Activated naive CD4-positive, alpha-beta T cell treated with anti-CD3 and anti-CD28 coated beads, Interleukin-2, amount 10 ng/mL, durations not matched to agents 7 days and 5 days (primary cell): ENCODE measurements around the gene OR4D2.

Source experiments
- CTCF ChIA-PET: fragments of 350-600 bp; sonication (Branson Sonifier 250); formaldehyde crosslinking; loops from one replicate; lab custom pipeline; 2021; ENCODE audit warnings: antibody characterized with exemption; lab: Charles Lee
- DNase-seq: peaks from one replicate; pipeline ENCODE4 v3.0.0-alpha.2; 2020
- H3K27ac Mint-ChIP-seq: one replicate; pipeline ENCODE4 v1.8.0; 2021; ENCODE audit warnings: mild to moderate bottlenecking, moderate library complexity, mixed read lengths
- H3K27me3 Mint-ChIP-seq: one replicate; pipeline ENCODE4 v1.8.0; 2021; ENCODE audit warnings: mild to moderate bottlenecking, mixed read lengths
- H3K36me3 Mint-ChIP-seq: one replicate; pipeline ENCODE4 v1.8.0; 2021; ENCODE audit warnings: mixed read lengths
- H3K4me1 Mint-ChIP-seq: one replicate; pipeline ENCODE4 v1.8.0; 2021; ENCODE audit warnings: mixed read lengths
- H3K4me3 Mint-ChIP-seq: one replicate; pipeline ENCODE4 v1.8.0; 2021; ENCODE audit warnings: mild to moderate bottlenecking, moderate library complexity, mixed read lengths
- H3K9me3 Mint-ChIP-seq: one replicate; pipeline ENCODE4 v1.8.0; 2021; ENCODE audit warnings: mixed read lengths

The OR4D2 gene

GRCh38 chr17:58184986-58185761 is 18.4 kb downstream of the OR4D2 start:
- Mint-ChIP-seq H3K4me1 (peaks cover 4% of the 10 kb centered on the region), H3K9me3 (no peaks in the 10 kb centered on the region), H3K36me3 (no peaks in the 10 kb centered on the region), H3K27me3 (peaks cover 29% of the 10 kb centered on the region), H3K4me3 (no peak overlapping the region), H3K27ac (no peak overlapping the region)
- no peak for DNase-seq
- CTCF ChIA-PET, result interaction anchor here (1.0 to 2.1 kb wide), 2 partner anchors 12 to 15 kb away, joined by 3 to 6 read pairs; no protein-coding TSS in a partner anchor

GRCh38 chr17:58186591-58186990 is 19.8 kb downstream of the OR4D2 start:
- DNase-seq, result no peak
- no peak overlapping the region for H3K27ac Mint-ChIP-seq
- peaks cover 4% of the 10 kb centered on the region for H3K4me1 Mint-ChIP-seq
- H3K9me3 Mint-ChIP-seq, result no peaks in the 10 kb centered on the region
- H3K4me3 Mint-ChIP-seq, result no peak overlapping the region
- peaks cover 32% of the 10 kb centered on the region for H3K27me3 Mint-ChIP-seq
- H3K36me3 Mint-ChIP-seq, result no peaks in the 10 kb centered on the region
- CTCF ChIA-PET, result interaction anchor here (2.1 kb wide), 1 partner anchor 14 kb away, joined by 6 read pairs; no protein-coding TSS in a partner anchor

- DNase-seq, result no peak
- H3K27ac Mint-ChIP-seq, result no peak overlapping the region
- H3K27me3 Mint-ChIP-seq, result peaks cover 35% of the 10 kb centered on the region
- H3K9me3 Mint-ChIP-seq, result no peaks in the 10 kb centered on the region
- H3K4me3 Mint-ChIP-seq, result no peak overlapping the region
- CTCF ChIA-PET, result interaction anchor here (2.1 kb wide), 1 partner anchor 14 kb away, joined by 6 read pairs; no protein-coding TSS in a partner anchor
- peaks cover 4% of the 10 kb centered on the region for H3K4me1 Mint-ChIP-seq
- H3K36me3 Mint-ChIP-seq, result no peaks in the 10 kb centered on the region
Measured at GRCh38 chr17:58187063-58187462, 20.3 kb downstream of the OR4D2 start.

GRCh38 chr17:58187675-58188074 is 20.9 kb downstream of the OR4D2 start:
- no peaks in the 10 kb centered on the region for H3K9me3 Mint-ChIP-seq
- no peak overlapping the region for H3K27ac Mint-ChIP-seq
- H3K36me3 Mint-ChIP-seq, result no peaks in the 10 kb centered on the region
- H3K4me1 Mint-ChIP-seq, result peaks cover 4% of the 10 kb centered on the region
- peaks cover 41% of the 10 kb centered on the region for H3K27me3 Mint-ChIP-seq
- no peak overlapping the region for H3K4me3 Mint-ChIP-seq
- CTCF ChIA-PET, result interaction anchor here (0.9 to 1.3 kb wide), 2 partner anchors 11 to 16 kb away, joined by 3 read pairs; no protein-coding TSS in a partner anchor
- DNase-seq, result no peak

- Mint-ChIP-seq H3K27ac (no peak overlapping the region), H3K36me3 (no peaks in the 10 kb centered on the region), H3K4me1 (peaks cover 4% of the 10 kb centered on the region), H3K9me3 (no peaks in the 10 kb centered on the region), H3K27me3 (peaks cover 36% of the 10 kb centered on the region), H3K4me3 (no peak overlapping the region)
- CTCF ChIA-PET, result interaction anchor here (1.0 to 1.8 kb wide), 3 partner anchors 11 to 62 kb away, joined by 3 to 9 read pairs (median 3); no protein-coding TSS in a partner anchor
- no peak for DNase-seq
Measured at GRCh38 chr17:58189436-58190146, 22.8 kb downstream of the OR4D2 start.

GRCh38 chr17:58191241-58191896 is 24.6 kb downstream of the OR4D2 start:
- no peak for DNase-seq
- CTCF ChIA-PET, result interaction anchor here (1.8 kb wide), 1 partner anchor 9 kb away, joined by 9 read pairs; no protein-coding TSS in a partner anchor
- no peaks in the 10 kb centered on the region for H3K4me1 Mint-ChIP-seq
- no peak overlapping the region for H3K27ac Mint-ChIP-seq
- H3K9me3 Mint-ChIP-seq, result no peaks in the 10 kb centered on the region
- H3K27me3 Mint-ChIP-seq, result peaks cover 44% of the 10 kb centered on the region
- no peaks in the 10 kb centered on the region for H3K36me3 Mint-ChIP-seq
- H3K4me3 Mint-ChIP-seq, result no peak overlapping the region

GRCh38 chr17:58192612-58193011 is 25.8 kb downstream of the OR4D2 start, which contains the start of gene EPX:
EPX (plus strand) TSS chr17:58192726; CDS start chr17:58192847, 121 bp downstream.
- Mint-ChIP-seq H3K27me3 (peaks cover 48% of the 10 kb centered on the region), H3K36me3 (no peaks in the 10 kb centered on the region), H3K27ac (no peak within 1 kb of the TSS), H3K4me3 (no peak within 1 kb of the TSS), H3K9me3 (no peaks in the 10 kb centered on the region), H3K4me1 (no peaks in the 10 kb centered on the region)
- no peak for DNase-seq
- CTCF ChIA-PET, result interaction anchor here (0.6 kb wide), 1 partner anchor 70 kb away, joined by 3 read pairs; no protein-coding TSS in a partner anchor

- no peak for DNase-seq
- Mint-ChIP-seq H3K36me3 (no peaks in the 10 kb centered on the region), H3K4me1 (no peaks in the 10 kb centered on the region), H3K27ac (no peak overlapping the region), H3K4me3 (no peak overlapping the region), H3K9me3 (no peaks in the 10 kb centered on the region), H3K27me3 (peaks cover 52% of the 10 kb centered on the region)
- CTCF ChIA-PET, result interaction anchor here (0.8 to 1.5 kb wide), 2 partner anchors 11 to 21 kb away, joined by 3 to 5 read pairs; no protein-coding TSS in a partner anchor
Measured at GRCh38 chr17:58193641-58194255, 27.0 kb downstream of the OR4D2 start.

- Mint-ChIP-seq H3K9me3 (no peaks in the 10 kb centered on the region), H3K4me3 (no peak overlapping the region), H3K36me3 (no peaks in the 10 kb centered on the region), H3K4me1 (no peaks in the 10 kb centered on the region), H3K27me3 (peaks cover 56% of the 10 kb centered on the region), H3K27ac (no peak overlapping the region)
- CTCF ChIA-PET, result interaction anchor here (1.5 kb wide), 1 partner anchor 9 kb away, joined by 5 read pairs; no protein-coding TSS in a partner anchor
- no peak for DNase-seq
Measured at GRCh38 chr17:58195518-58196123, 28.8 kb downstream of the OR4D2 start.

- no peaks in the 10 kb centered on the region for H3K4me1 Mint-ChIP-seq
- no peaks in the 10 kb centered on the region for H3K9me3 Mint-ChIP-seq
- CTCF ChIA-PET, result interaction anchor here (0.6 kb wide), 1 partner anchor 172 kb away, joined by 3 read pairs; no protein-coding TSS in a partner anchor
- no peak overlapping the region for H3K4me3 Mint-ChIP-seq
- DNase-seq, result no peak
- H3K36me3 Mint-ChIP-seq, result no peaks in the 10 kb centered on the region
- H3K27ac Mint-ChIP-seq, result no peak overlapping the region
- peaks cover 54% of the 10 kb centered on the region for H3K27me3 Mint-ChIP-seq
Measured at GRCh38 chr17:58196610-58197009, 29.8 kb downstream of the OR4D2 start.

- Mint-ChIP-seq H3K4me1 (no peaks in the 10 kb centered on the region), H3K4me3 (no peak overlapping the region), H3K27me3 (peaks cover 43% of the 10 kb centered on the region), H3K36me3 (no peaks in the 10 kb centered on the region), H3K9me3 (no peaks in the 10 kb centered on the region), H3K27ac (no peak overlapping the region)
- CTCF ChIA-PET, result interaction anchor here (0.7 to 3.6 kb wide), 20 partner anchors 10 to 514 kb away, joined by 3 to 30 read pairs (median 4); no protein-coding TSS in a partner anchor
- DNase-seq, result peak; percentile 73
Measured at GRCh38 chr17:58200024-58200633, 33.3 kb downstream of the OR4D2 start.

- Mint-ChIP-seq H3K9me3 (no peaks in the 10 kb centered on the region), H3K36me3 (no peaks in the 10 kb centered on the region), H3K4me1 (no peaks in the 10 kb centered on the region), H3K4me3 (no peak overlapping the region), H3K27me3 (peaks cover 26% of the 10 kb centered on the region), H3K27ac (no peak overlapping the region)
- CTCF ChIA-PET, result interaction anchor here (3.0 kb wide), 1 partner anchor 47 kb away, joined by 11 read pairs; no protein-coding TSS in a partner anchor
- no peak for DNase-seq
Measured at GRCh38 chr17:58202859-58203258, 36.1 kb downstream of the OR4D2 start.
